ENCODE results near the gene PACSIN1. TPM values are rescaled to one million over a fixed set of nuclear protein-coding genes. Genes with fewer than 3 reads are reported as not detected.

The PACSIN1 gene
- total RNA-seq, 1 donor from 2014 or later: not detected

GRCh38 chr6:34565722-34566137 is 99.9 kb downstream of the PACSIN1 start:
- Mint-ChIP-seq H3K27ac (no peak overlapping the region), H3K4me3 (ENCODE audit: low read depth) (no peak overlapping the region), H3K36me3 (ENCODE audit: low read depth) (no peaks in the 10 kb centered on the region), H3K27me3 (ENCODE audit: low read depth) (no peaks in the 10 kb centered on the region), H3K4me1 (ENCODE audit: low read depth) (no peaks in the 10 kb centered on the region), H3K9me3 (no peaks in the 10 kb centered on the region)
- intact Hi-C loops (cut with micrococcal nuclease): no loop called here
- DNase-seq (ENCODE audit: low spot score): no peak

DNA sequence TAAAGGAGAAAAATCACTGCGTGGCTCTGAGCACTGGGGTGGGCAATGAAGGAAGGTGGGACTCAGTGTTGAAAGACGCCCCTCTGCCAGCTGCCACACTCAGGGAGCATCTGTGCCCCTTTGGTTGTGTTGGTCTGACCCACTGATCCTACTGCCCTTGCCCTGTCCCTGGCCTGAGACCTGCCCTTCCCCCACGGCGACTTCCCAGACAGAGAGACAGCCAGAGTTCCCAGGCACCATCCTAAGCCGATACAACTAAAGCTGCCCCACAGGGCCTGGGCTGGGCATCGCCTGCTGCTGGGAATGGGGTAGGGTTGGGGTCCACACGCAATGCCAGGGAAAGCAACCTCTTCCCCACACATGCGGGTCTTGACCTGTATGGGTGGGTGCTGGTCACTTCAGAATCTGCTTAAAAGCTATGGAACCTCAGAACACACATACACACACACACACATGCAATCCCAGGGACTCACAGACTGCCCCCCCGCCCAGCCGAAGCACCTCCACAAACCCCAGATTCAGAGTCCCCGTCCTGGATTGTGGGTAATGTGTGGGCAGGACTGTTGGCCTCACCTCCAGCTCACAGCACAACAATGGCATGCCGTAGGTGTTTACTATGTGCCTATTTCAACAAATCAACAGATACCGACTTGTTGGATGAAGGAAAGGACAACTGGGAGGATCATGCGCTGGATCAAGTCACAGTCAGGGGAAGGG is 101.1 kb downstream of the PACSIN1 start:
- H3K27ac Mint-ChIP-seq: no peak overlapping the region

GRCh38 chr6:34568341-34569201 is 102.7 kb downstream of the PACSIN1 start:
- intact Hi-C loops (cut with micrococcal nuclease): no loop called here

More for the DNA sequence above, 101.1 kb downstream of the PACSIN1 start:
- no peak for DNase-seq (ENCODE audit: low spot score)
- Mint-ChIP-seq H3K4me1 (ENCODE audit: low read depth) (no peaks in the 10 kb centered on the region), H3K27me3 (ENCODE audit: low read depth) (no peaks in the 10 kb centered on the region), H3K36me3 (ENCODE audit: low read depth) (no peaks in the 10 kb centered on the region), H3K4me3 (ENCODE audit: low read depth) (no peak overlapping the region), H3K9me3 (no peaks in the 10 kb centered on the region)
- intact Hi-C loops (cut with micrococcal nuclease): no loop called here

DNA sequence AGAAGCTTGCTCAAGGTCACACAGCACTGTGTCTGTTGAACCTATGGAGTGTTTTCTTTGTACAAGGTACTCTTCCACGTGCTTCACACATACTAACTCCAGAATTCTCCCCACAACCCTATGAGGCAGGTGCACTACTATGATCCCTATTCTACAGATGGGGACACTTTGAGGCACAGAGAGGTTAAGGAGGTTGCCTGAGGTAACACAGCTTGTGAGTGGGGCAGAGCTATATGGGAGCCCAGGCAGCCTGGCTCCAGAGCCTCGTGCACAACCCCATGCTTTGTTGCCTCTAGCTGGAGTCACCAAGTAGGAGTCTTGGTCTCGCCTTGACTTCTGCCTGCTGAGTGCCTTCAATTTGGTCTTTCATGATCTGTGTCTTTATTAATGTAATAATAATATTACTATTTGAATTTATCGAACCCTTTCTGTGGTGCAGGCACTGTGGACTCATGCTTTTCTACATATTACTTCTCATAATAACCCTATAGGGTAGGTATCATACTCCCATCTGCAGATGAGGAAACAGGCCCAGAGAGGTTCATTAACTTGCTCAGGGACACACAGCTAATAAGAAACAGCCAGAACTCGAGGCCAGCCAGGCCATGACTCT is 103.6 kb downstream of the PACSIN1 start:
- no peaks in the 10 kb centered on the region for H3K9me3 Mint-ChIP-seq
- no peaks in the 10 kb centered on the region for H3K4me1 Mint-ChIP-seq (ENCODE audit: low read depth)
- no peak overlapping the region for H3K4me3 Mint-ChIP-seq (ENCODE audit: low read depth)
- H3K27me3 Mint-ChIP-seq (ENCODE audit: low read depth): no peaks in the 10 kb centered on the region
- no peak overlapping the region for H3K27ac Mint-ChIP-seq
- no peaks in the 10 kb centered on the region for H3K36me3 Mint-ChIP-seq (ENCODE audit: low read depth)
- no peak for DNase-seq (ENCODE audit: low spot score)
- intact Hi-C loops (cut with micrococcal nuclease): no loop called here

More at GRCh38 chr6:34568341-34569201, 102.7 kb downstream of the PACSIN1 start:
- Mint-ChIP-seq H3K4me1 (ENCODE audit: low read depth) (no peaks in the 10 kb centered on the region), H3K27ac (no peak overlapping the region), H3K4me3 (ENCODE audit: low read depth) (no peak overlapping the region), H3K9me3 (no peaks in the 10 kb centered on the region), H3K36me3 (ENCODE audit: low read depth) (no peaks in the 10 kb centered on the region), H3K27me3 (ENCODE audit: low read depth) (no peaks in the 10 kb centered on the region)
- DNase-seq (ENCODE audit: low spot score): no peak

DNA sequence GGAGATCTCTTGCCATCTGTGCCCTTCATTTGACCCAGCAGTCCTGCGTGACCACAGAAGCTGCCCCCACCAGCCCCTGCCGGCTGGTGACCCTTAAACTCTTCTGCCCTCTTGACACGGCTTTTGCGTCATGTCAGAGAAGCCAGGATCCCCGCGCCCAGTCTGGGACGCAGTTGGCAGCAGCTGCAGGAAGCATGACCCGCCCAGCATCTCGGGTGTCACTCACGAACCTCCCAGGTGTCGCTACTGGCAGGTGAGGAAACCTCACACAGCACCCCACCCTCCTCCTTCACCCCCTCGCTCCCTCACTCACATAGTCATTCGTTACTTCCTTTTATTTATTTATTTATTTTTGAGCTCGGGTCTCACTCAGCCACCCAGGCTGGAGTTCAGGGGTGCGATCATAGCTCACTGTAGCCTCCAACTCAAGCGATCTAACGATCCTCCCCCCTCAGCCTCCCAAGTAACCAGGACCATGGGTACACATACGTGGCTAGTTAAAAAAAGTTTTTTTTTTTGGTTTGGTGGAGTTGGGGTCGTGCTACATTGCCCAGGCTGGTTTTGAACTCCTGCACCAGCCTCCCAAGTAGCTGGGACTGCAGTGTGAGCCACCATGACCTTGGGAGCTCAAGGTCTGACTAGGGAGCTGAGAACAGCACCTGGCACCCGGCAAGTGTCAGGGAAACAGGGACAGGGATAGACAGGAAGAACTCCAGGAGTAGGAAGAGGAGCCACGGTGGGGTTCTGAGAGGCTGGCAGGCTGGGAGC is 104.4 kb downstream of the PACSIN1 start:
- Mint-ChIP-seq H3K4me3 (ENCODE audit: low read depth) (no peak overlapping the region), H3K27me3 (ENCODE audit: low read depth) (no peaks in the 10 kb centered on the region), H3K36me3 (ENCODE audit: low read depth) (no peaks in the 10 kb centered on the region), H3K9me3 (no peaks in the 10 kb centered on the region), H3K4me1 (ENCODE audit: low read depth) (no peaks in the 10 kb centered on the region), H3K27ac (no peak overlapping the region)
- DNase-seq (ENCODE audit: low spot score): no peak
- intact Hi-C loops (cut with micrococcal nuclease): no loop called here

- Mint-ChIP-seq H3K27me3 (ENCODE audit: low read depth) (no peaks in the 10 kb centered on the region), H3K27ac (no peak overlapping the region), H3K4me3 (ENCODE audit: low read depth) (no peak overlapping the region), H3K9me3 (no peaks in the 10 kb centered on the region), H3K4me1 (ENCODE audit: low read depth) (no peaks in the 10 kb centered on the region), H3K36me3 (ENCODE audit: low read depth) (no peaks in the 10 kb centered on the region)
- no peak for DNase-seq (ENCODE audit: low spot score)
- intact Hi-C loops (cut with micrococcal nuclease): no loop called here
Observed at GRCh38 chr6:34571388-34571787, 105.5 kb downstream of the PACSIN1 start.

- H3K27ac Mint-ChIP-seq: no peak overlapping the region
- no peaks in the 10 kb centered on the region for H3K27me3 Mint-ChIP-seq (ENCODE audit: low read depth)
- DNase-seq (ENCODE audit: low spot score): no peak
- no peak overlapping the region for H3K4me3 Mint-ChIP-seq (ENCODE audit: low read depth)
- H3K9me3 Mint-ChIP-seq: no peaks in the 10 kb centered on the region
- H3K36me3 Mint-ChIP-seq (ENCODE audit: low read depth): no peaks in the 10 kb centered on the region
- intact Hi-C loops (cut with micrococcal nuclease): no loop called here
- no peaks in the 10 kb centered on the region for H3K4me1 Mint-ChIP-seq (ENCODE audit: low read depth)
Observed at GRCh38 chr6:34572021-34572420, 106.1 kb downstream of the PACSIN1 start.

- H3K4me1 Mint-ChIP-seq (ENCODE audit: low read depth): no peaks in the 10 kb centered on the region
- no peak overlapping the region for H3K27ac Mint-ChIP-seq
- DNase-seq (ENCODE audit: low spot score): no peak
- intact Hi-C loops (cut with micrococcal nuclease): no loop called here
- H3K9me3 Mint-ChIP-seq: no peaks in the 10 kb centered on the region
- no peaks in the 10 kb centered on the region for H3K27me3 Mint-ChIP-seq (ENCODE audit: low read depth)
- no peak overlapping the region for H3K4me3 Mint-ChIP-seq (ENCODE audit: low read depth)
- H3K36me3 Mint-ChIP-seq (ENCODE audit: low read depth): no peaks in the 10 kb centered on the region
Observed at GRCh38 chr6:34572585-34572984, 106.7 kb downstream of the PACSIN1 start.

DNA sequence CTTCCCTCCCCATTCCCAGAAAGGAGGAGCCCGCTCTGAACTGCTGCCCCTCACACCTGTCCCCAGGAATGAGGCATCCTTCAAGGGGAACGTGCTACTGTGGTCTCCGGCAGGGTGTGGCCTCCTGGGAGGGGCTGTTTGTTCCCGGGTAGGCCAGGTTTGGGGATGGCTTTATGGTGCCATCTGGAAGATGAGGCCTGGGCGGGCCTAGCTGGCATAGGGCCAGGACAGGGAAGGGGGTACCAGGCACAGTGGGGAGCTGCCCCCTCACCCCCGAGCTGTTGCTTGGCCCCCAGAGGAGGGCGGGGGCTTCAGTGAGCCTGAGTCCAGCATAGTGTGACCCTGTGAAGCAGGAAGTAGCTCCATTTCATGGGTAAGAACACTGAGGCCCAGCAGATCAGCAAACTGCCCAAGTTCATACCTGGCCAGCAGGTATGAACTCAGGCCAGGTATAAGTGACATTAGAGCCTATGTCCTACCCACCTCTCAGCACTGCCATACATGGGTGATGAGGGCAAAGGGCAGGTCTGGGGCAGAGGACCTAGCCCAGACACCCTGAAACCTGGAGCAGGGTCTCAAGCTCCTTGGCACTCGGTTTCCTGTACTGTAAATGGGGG is 107.8 kb downstream of the PACSIN1 start:
- DNase-seq (ENCODE audit: low spot score): no peak
- Mint-ChIP-seq H3K9me3 (no peaks in the 10 kb centered on the region), H3K36me3 (ENCODE audit: low read depth) (no peaks in the 10 kb centered on the region), H3K27ac (no peak overlapping the region), H3K4me1 (ENCODE audit: low read depth) (no peaks in the 10 kb centered on the region), H3K27me3 (ENCODE audit: low read depth) (no peaks in the 10 kb centered on the region), H3K4me3 (ENCODE audit: low read depth) (no peak overlapping the region)
- intact Hi-C loops (cut with micrococcal nuclease): no loop called here

DNA sequence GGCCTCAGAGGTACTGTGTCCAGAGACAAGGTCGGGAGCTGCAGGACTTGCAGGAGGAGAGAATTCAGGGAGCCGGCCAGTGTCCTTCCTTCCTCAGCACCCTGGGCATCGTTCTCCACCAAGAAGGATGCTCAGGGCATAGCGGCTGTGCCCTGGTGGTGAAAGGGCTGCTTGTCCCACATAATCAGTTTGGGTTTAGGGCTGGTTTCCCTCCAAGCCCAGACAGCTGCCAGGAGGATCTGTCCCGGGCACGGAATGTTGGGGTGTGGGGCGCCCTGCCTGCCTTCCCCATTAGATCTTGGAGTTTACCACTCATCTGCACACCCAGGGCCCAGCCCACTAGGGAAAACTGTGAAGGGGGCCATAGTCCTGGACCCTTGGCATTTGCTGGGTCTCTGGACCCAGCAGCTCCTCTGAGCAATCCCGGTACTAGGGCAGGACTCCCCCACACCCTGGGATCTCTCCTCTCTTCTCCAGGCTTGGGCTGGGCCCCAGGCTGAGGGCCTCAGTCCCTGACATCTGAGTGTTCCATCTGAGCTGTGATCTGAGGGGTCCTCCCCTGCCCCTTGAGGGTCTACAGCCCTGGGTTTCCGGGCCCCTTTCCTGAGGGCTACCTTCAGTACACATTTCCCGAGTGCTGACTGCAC is 108.9 kb downstream of the PACSIN1 start:
- no peak overlapping the region for H3K27ac Mint-ChIP-seq
- H3K4me1 Mint-ChIP-seq (ENCODE audit: low read depth): no peaks in the 10 kb centered on the region
- H3K36me3 Mint-ChIP-seq (ENCODE audit: low read depth): no peaks in the 10 kb centered on the region
- no peak for DNase-seq (ENCODE audit: low spot score)
- no peak overlapping the region for H3K4me3 Mint-ChIP-seq (ENCODE audit: low read depth)
- H3K27me3 Mint-ChIP-seq (ENCODE audit: low read depth): no peaks in the 10 kb centered on the region
- no peaks in the 10 kb centered on the region for H3K9me3 Mint-ChIP-seq
- intact Hi-C loops (cut with micrococcal nuclease): no loop called here

DNA sequence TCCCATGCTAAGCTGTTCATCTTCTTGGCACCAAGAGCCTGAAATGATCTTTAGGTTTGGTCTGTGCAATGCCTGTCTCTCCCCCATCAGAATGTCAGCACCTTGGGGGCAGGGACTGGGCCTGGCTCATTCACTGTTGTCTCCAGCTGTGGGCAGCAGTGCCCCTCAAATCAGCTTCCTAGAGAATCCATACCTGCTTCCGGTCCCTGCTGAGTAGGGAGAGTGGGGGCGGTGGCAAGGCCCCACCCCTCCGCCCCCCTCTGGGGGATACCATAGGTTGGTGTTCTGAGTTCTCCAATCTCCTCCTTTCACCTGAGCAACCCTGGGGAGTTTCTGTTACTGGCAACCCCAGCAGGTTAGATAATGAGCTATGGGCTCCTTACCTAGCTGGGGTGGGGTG is 109.5 kb downstream of the PACSIN1 start:
- H3K4me3 Mint-ChIP-seq (ENCODE audit: low read depth): no peak overlapping the region
- intact Hi-C loops (cut with micrococcal nuclease): no loop called here
- no peak overlapping the region for H3K27ac Mint-ChIP-seq
- H3K9me3 Mint-ChIP-seq: no peaks in the 10 kb centered on the region
- no peak for DNase-seq (ENCODE audit: low spot score)
- H3K27me3 Mint-ChIP-seq (ENCODE audit: low read depth): no peaks in the 10 kb centered on the region
- no peaks in the 10 kb centered on the region for H3K4me1 Mint-ChIP-seq (ENCODE audit: low read depth)
- no peaks in the 10 kb centered on the region for H3K36me3 Mint-ChIP-seq (ENCODE audit: low read depth)
